GM12874 (cell line): ENCODE measurements around the gene MED12.

Source experiments
- CTCF ChIP-seq: IDR thresholded peaks from 2 replicates; pipeline ENCODE4 v1.5.1; 2011; ENCODE audit warnings: low read depth, mild to moderate bottlenecking, control low read depth, low read length, moderate library complexity; ENCODE audit not compliant: insufficient read depth

The MED12 gene

GRCh38 chrX:71167031-71167781, 48.8 kb downstream of the MED12 start:
- TF ChIP-seq CTCF, result no peak

GRCh38 chrX:71168134-71168533, 49.7 kb downstream of the MED12 start:
- TF ChIP-seq CTCF, result no peak

GRCh38 chrX:71169586-71169985, 51.2 kb downstream of the MED12 start:
- no peak for TF ChIP-seq CTCF

GRCh38 chrX:71170660-71171059, 52.3 kb downstream of the MED12 start:
- no peak for TF ChIP-seq CTCF

GRCh38 chrX:71171110-71171801, 52.9 kb downstream of the MED12 start:
- no peak for TF ChIP-seq CTCF

- no peak for TF ChIP-seq CTCF
Observed at GRCh38 chrX:71173440-71173839, 55.0 kb downstream of the MED12 start.

GRCh38 chrX:71174795-71175194, 56.4 kb downstream of the MED12 start:
- TF ChIP-seq CTCF, result no peak
